H9 (cell line): ENCODE measurements around the gene GLUL. TPM values are rescaled to one million over a fixed set of nuclear protein-coding genes. Genes with fewer than 3 reads are reported as not detected.

Experiments used
- DNase-seq: peaks from one replicate; pipeline ENCODE4 v3.0.0-alpha.2; 2017
- H2AFZ ChIP-seq: one replicate; pipeline ENCODE4 v1.6.1; 2013; ENCODE audit warnings: mild to moderate bottlenecking, low read length, control low read depth, moderate library complexity
- H2AK5ac ChIP-seq: 2 replicates; pipeline ENCODE4 v1.6.1; 2013; ENCODE audit warnings: low read length, control low read depth, mixed read lengths; ENCODE audit not compliant: insufficient read length
- H2BK120ac ChIP-seq: one replicate; pipeline ENCODE4 v1.6.1; 2013; ENCODE audit warnings: low read depth, mild to moderate bottlenecking, low read length, control low read depth, inconsistent platforms; ENCODE audit not compliant: poor library complexity, severe bottlenecking
- H2BK12ac ChIP-seq: 2 replicates; pipeline ENCODE4 v1.6.1; 2013; ENCODE audit warnings: low read length, control low read depth, mixed read lengths, low read depth; ENCODE audit not compliant: insufficient read length
- H2BK15ac ChIP-seq: 2 replicates; pipeline ENCODE4 v1.6.1; 2013; ENCODE audit warnings: low read depth, low read length, control low read depth
- H2BK20ac ChIP-seq: one replicate; pipeline ENCODE4 v1.6.1; 2013; ENCODE audit warnings: low read depth, mild to moderate bottlenecking, low read length, control low read depth, inconsistent platforms; ENCODE audit not compliant: poor library complexity, severe bottlenecking
- H2BK5ac ChIP-seq: 2 replicates; pipeline ENCODE4 v1.6.1; 2013; ENCODE audit warnings: low read length, control low read depth, mixed read lengths; ENCODE audit not compliant: insufficient read length
- H3K14ac ChIP-seq: 2 replicates; pipeline ENCODE4 v1.6.1; 2013; ENCODE audit warnings: low read length, control low read depth; ENCODE audit not compliant: insufficient read depth
- H3K18ac ChIP-seq: 2 replicates; pipeline ENCODE4 v1.6.1; 2013; ENCODE audit warnings: low read depth, mild to moderate bottlenecking, mixed read lengths, low read length, control low read depth; ENCODE audit not compliant: insufficient read length
- H3K23ac ChIP-seq: 2 replicates; pipeline ENCODE4 v1.6.1; 2013; ENCODE audit warnings: low read length, control low read depth, mixed read lengths, low read depth; ENCODE audit not compliant: insufficient read length
- H3K23me2 ChIP-seq: 2 replicates; pipeline ENCODE4 v1.6.1; 2013; ENCODE audit warnings: low read depth, mild to moderate bottlenecking, mixed read lengths, low read length, control low read depth; ENCODE audit not compliant: insufficient read length, poor library complexity, severe bottlenecking
- H3K27ac ChIP-seq: 2 replicates; pipeline ENCODE4 v1.5.1; 2013; ENCODE audit warnings: low read length, control low read depth, mixed read lengths, low read depth; ENCODE audit not compliant: insufficient read length
- H3K27me3 ChIP-seq: 2 replicates; pipeline ENCODE4 v1.6.1; 2013; ENCODE audit warnings: low read length, control low read depth, inconsistent platforms; ENCODE audit not compliant: insufficient read depth
- H3K4ac ChIP-seq: 2 replicates; pipeline ENCODE4 v1.6.1; 2013; ENCODE audit warnings: low read depth, mild to moderate bottlenecking, control low read depth, inconsistent platforms, low read length, moderate library complexity
- H3K4me1 ChIP-seq: 2 replicates; pipeline ENCODE4 v1.6.1; 2013; ENCODE audit warnings: low read length, control low read depth, inconsistent platforms; ENCODE audit not compliant: insufficient read depth
- H3K4me2 ChIP-seq: 2 replicates; pipeline ENCODE4 v1.6.1; 2013; ENCODE audit warnings: low read length, control low read depth, mixed read lengths; ENCODE audit not compliant: insufficient read length, insufficient read depth
- H3K56ac ChIP-seq: 2 replicates; pipeline ENCODE4 v1.6.1; 2013; ENCODE audit warnings: low read depth, mild to moderate bottlenecking, mixed read lengths, low read length, control low read depth; ENCODE audit not compliant: insufficient read length
- H3K79me1 ChIP-seq: 2 replicates; pipeline ENCODE4 v1.6.1; 2013; ENCODE audit warnings: low read depth, mild to moderate bottlenecking, moderate library complexity, low read length, control low read depth, inconsistent platforms; ENCODE audit not compliant: insufficient read depth, poor library complexity, severe bottlenecking
- H3K79me2 ChIP-seq: 2 replicates; pipeline ENCODE4 v1.6.1; 2013; ENCODE audit warnings: low read length, control low read depth, inconsistent platforms; ENCODE audit not compliant: insufficient read depth
- H3K9ac ChIP-seq: 2 replicates; pipeline ENCODE4 v1.6.1; 2013; ENCODE audit warnings: low read length, control low read depth, mixed read lengths; ENCODE audit not compliant: insufficient read length; ENCODE audit errors: extremely low read depth
- H3K9me3 ChIP-seq: one replicate; pipeline ENCODE4 v1.6.1; 2013; ENCODE audit warnings: low read depth, low read length, inconsistent platforms; ENCODE audit not compliant: control insufficient read depth
- H3T11ph ChIP-seq: one replicate; pipeline ENCODE4 v1.6.1; 2013; ENCODE audit warnings: mild to moderate bottlenecking, low read length, control low read depth, inconsistent platforms
- H4K20me1 ChIP-seq: one replicate; pipeline ENCODE4 v1.6.1; 2013; ENCODE audit not compliant: control insufficient read depth, insufficient read length, insufficient read depth
- H4K5ac ChIP-seq: 2 replicates; pipeline ENCODE4 v1.6.1; 2013; ENCODE audit warnings: low read depth, mild to moderate bottlenecking, mixed read lengths, low read length, control low read depth; ENCODE audit not compliant: insufficient read length
- H4K8ac ChIP-seq: replicated peaks from 2 replicates; pipeline ENCODE4 v1.6.1; 2013; ENCODE audit warnings: low read length, control low read depth, mixed read lengths, low read depth; ENCODE audit not compliant: insufficient read length
- H4K91ac ChIP-seq: 2 replicates; pipeline ENCODE4 v1.6.1; 2013; ENCODE audit warnings: low read depth, mild to moderate bottlenecking, moderate library complexity, mixed read lengths, low read length, control low read depth; ENCODE audit not compliant: insufficient read length
- H3K27ac Mint-ChIP-seq, 3 experiments: 2 replicates in 2 of 3; 3 replicates in 1 of 3; pipeline ENCODE4 v1.8.0; 2020 to 2021; ENCODE audit warnings: mixed read lengths in 3 of 3, mild to moderate bottlenecking in 1 of 3, moderate library complexity in 1 of 3
- H3K27me3 Mint-ChIP-seq: 2 replicates; pipeline ENCODE4 v1.8.0; 2021; ENCODE audit warnings: low read depth, mild to moderate bottlenecking, moderate library complexity, mixed read lengths
- H3K36me3 Mint-ChIP-seq, 3 experiments: 2 replicates in 2 of 3; 3 replicates in 1 of 3; pipeline ENCODE4 v1.8.0; 2020 to 2021; ENCODE audit warnings: low read depth in 3 of 3, mixed read lengths in 3 of 3; ENCODE audit not compliant: insufficient read depth in 1 of 3
- H3K4me1 Mint-ChIP-seq, 2 experiments: 2 replicates each; pipeline ENCODE4 v1.8.0; 2020; ENCODE audit warnings: mixed read lengths in 2 of 2
- H3K4me3 Mint-ChIP-seq, 2 experiments: 2 replicates in 1 of 2; 3 replicates in 1 of 2; pipeline ENCODE4 v1.8.0; 2020 to 2021; ENCODE audit warnings: mild to moderate bottlenecking in 2 of 2, mixed read lengths in 2 of 2, moderate library complexity in 1 of 2
- H3K9me3 Mint-ChIP-seq, 2 experiments: 2 replicates in 1 of 2; 3 replicates in 1 of 2; pipeline ENCODE4 v1.8.0; 2020; ENCODE audit warnings: mild to moderate bottlenecking in 2 of 2, mixed read lengths in 2 of 2, moderate library complexity in 1 of 2
- WGBS: extraction: QIAGEN DNeasy Blood & Tissue Kit; methylation state at CpG from one replicate; pipeline ENCODE4 v1.1.7; 2013; ENCODE audit warnings: missing lambda C conversion rate, low lambda C conversion rate, mixed read lengths; ENCODE audit not compliant: insufficient read length; ENCODE audit errors: extremely low coverage; 5-methylcytosine and 5-hydroxymethylcytosine counted together
- total RNA-seq: library from RNA; stranded (reverse); gene quantifications from 2 replicates; pipeline ENCODE4 v1.2.1, GENCODE V29; 2021
- TF ChIP-seq, protein P1 (sequence below): fragments of 200-600 bp; sonication (generic); conservative IDR thresholded peaks from 3 replicates; pipeline ENCODE4 v1.8.0; 2021; ENCODE audit warnings: antibody characterized with exemption, mild to moderate bottlenecking

GLUL gene
- total RNA-seq, 1 experiment from 2014 or later: 332 TPM

DNA sequence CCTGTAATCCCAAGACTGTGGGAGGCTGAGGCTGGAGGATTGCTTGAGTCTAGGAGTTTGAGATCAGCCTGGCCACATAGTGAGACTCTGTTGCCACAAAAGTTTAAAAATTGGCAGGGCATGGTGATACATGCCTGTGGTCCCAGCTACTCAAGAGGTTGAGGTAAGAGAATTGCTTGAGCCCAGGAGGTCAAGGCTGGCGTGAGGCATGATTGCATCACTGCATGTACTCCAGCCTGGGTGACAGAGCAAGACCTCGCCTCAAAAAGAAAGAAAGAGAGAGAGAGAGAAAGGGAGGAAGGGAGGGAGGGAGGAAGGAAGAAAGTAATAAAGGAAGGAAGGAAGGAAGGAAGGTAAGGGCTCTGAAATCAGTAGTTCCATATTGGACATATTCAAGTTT, 25.0 kb downstream of the GLUL start:
- Histone ChIP-seq H2BK20ac (no peak overlapping the region), H2BK12ac (no peak overlapping the region), H3K23ac (no peak overlapping the region), H3T11ph (no peak overlapping the region), H3K27me3 (no peaks in the 10 kb centered on the region), H3K4ac (no peak overlapping the region), H3K79me1 (no peaks in the 10 kb centered on the region), H4K5ac (no peak overlapping the region), H2BK15ac (no peak overlapping the region), H4K8ac (no peak overlapping the region), H3K79me2 (no peaks in the 10 kb centered on the region), H3K27ac (no peak overlapping the region), H2AK5ac (no peak overlapping the region), H3K4me2 (no peak overlapping the region), H3K18ac (no peak overlapping the region), H3K9ac (no peak overlapping the region), H2AFZ (no peak overlapping the region), H3K4me1 (no peaks in the 10 kb centered on the region; the same call in 1 of the 2 replicates), H3K56ac (no peak overlapping the region), H3K9me3 (no peaks in the 10 kb centered on the region), H4K20me1 (no peaks in the 10 kb centered on the region), H4K91ac (no peak overlapping the region), H3K14ac (no peak overlapping the region), H2BK120ac (no peak overlapping the region), H3K23me2 (no peaks in the 10 kb centered on the region), H2BK5ac (no peak overlapping the region)
- no peak for DNase-seq
- TF ChIP-seq, protein P1, sequence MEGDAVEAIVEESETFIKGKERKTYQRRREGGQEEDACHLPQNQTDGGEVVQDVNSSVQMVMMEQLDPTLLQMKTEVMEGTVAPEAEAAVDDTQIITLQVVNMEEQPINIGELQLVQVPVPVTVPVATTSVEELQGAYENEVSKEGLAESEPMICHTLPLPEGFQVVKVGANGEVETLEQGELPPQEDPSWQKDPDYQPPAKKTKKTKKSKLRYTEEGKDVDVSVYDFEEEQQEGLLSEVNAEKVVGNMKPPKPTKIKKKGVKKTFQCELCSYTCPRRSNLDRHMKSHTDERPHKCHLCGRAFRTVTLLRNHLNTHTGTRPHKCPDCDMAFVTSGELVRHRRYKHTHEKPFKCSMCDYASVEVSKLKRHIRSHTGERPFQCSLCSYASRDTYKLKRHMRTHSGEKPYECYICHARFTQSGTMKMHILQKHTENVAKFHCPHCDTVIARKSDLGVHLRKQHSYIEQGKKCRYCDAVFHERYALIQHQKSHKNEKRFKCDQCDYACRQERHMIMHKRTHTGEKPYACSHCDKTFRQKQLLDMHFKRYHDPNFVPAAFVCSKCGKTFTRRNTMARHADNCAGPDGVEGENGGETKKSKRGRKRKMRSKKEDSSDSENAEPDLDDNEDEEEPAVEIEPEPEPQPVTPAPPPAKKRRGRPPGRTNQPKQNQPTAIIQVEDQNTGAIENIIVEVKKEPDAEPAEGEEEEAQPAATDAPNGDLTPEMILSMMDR: no peak
- peaks cover 11% of the 10 kb centered on the region for H3K27me3 Mint-ChIP-seq
- peaks cover 8 to 14% of the 10 kb centered on the region in 2 experiments for H3K4me1 Mint-ChIP-seq
- no peaks in the 10 kb centered on the region for H3K36me3 Mint-ChIP-seq
- H3K9me3 Mint-ChIP-seq: no peaks in the 10 kb centered on the region; a peak in 2 of 5 replicates
- WGBS: no CpG with 5 or more reads among the region's 2 CpGs
- H3K27ac Mint-ChIP-seq: no peak overlapping the region
- H3K4me3 Mint-ChIP-seq: no peak overlapping the region
